ENCODE data around the gene PLCL1.

PLCL1 gene

GRCh38 chr2:197863744-197864143 is 59.4 kb downstream of the PLCL1 start:
- DNase-seq (ENCODE audit: low read depth): no peak
- H3K4me3 ChIP-seq (ENCODE audit: low read length): no peak overlapping the region
- no peak for TF ChIP-seq CTCF (IDR thresholded peaks at IDR 0.05; ENCODE audit: insufficient read depth, low read depth, low read length, missing control alignments)

- TF ChIP-seq CTCF (IDR thresholded peaks at IDR 0.05; ENCODE audit: insufficient read depth, low read depth, low read length, missing control alignments): no peak
- no peak overlapping the region for H3K4me3 ChIP-seq (ENCODE audit: low read length)
- DNase-seq (ENCODE audit: low read depth): no peak
Measured at GRCh38 chr2:197866455-197866854, 62.1 kb downstream of the PLCL1 start.

GRCh38 chr2:197867033-197867432 is 62.6 kb downstream of the PLCL1 start:
- no peak overlapping the region for H3K4me3 ChIP-seq (ENCODE audit: low read length)
- DNase-seq (ENCODE audit: low read depth): no peak
- TF ChIP-seq CTCF (IDR thresholded peaks at IDR 0.05; ENCODE audit: insufficient read depth, low read depth, low read length, missing control alignments): no peak

GRCh38 chr2:197867624-197868023 is 63.2 kb downstream of the PLCL1 start:
- no peak for TF ChIP-seq CTCF (IDR thresholded peaks at IDR 0.05; ENCODE audit: insufficient read depth, low read depth, low read length, missing control alignments)
- no peak for DNase-seq (ENCODE audit: low read depth)
- no peak overlapping the region for H3K4me3 ChIP-seq (ENCODE audit: low read length)

GRCh38 chr2:197868206-197868605 is 63.8 kb downstream of the PLCL1 start:
- DNase-seq (ENCODE audit: low read depth): no peak
- no peak overlapping the region for H3K4me3 ChIP-seq (ENCODE audit: low read length)
- no peak for TF ChIP-seq CTCF (IDR thresholded peaks at IDR 0.05; ENCODE audit: insufficient read depth, low read depth, low read length, missing control alignments)

GRCh38 chr2:197869041-197869440 is 64.6 kb downstream of the PLCL1 start:
- TF ChIP-seq CTCF (IDR thresholded peaks at IDR 0.05; ENCODE audit: insufficient read depth, low read depth, low read length, missing control alignments): no peak
- no peak for DNase-seq (ENCODE audit: low read depth)
- no peak overlapping the region for H3K4me3 ChIP-seq (ENCODE audit: low read length)

- H3K4me3 ChIP-seq (ENCODE audit: low read length): no peak overlapping the region
- DNase-seq (ENCODE audit: low read depth): no peak
- TF ChIP-seq CTCF (IDR thresholded peaks at IDR 0.05; ENCODE audit: insufficient read depth, low read depth, low read length, missing control alignments): no peak
Measured at GRCh38 chr2:197869501-197870111, 65.2 kb downstream of the PLCL1 start.

Measured in epithelial cell of esophagus (primary cell).